IPS DF 4.7 (cell line): ENCODE results near the gene FBXW12.
"Not testable (repeated sequence)": the region's sequence is repeated elsewhere in the genome, so short reads cannot be mapped to it uniquely, and the experiment has no call there.

Experiments
- DNase-seq: peaks from one replicate; pipeline ENCODE4 v3.0.0-alpha.2; 2013; ENCODE audit warnings: low spot score; ENCODE audit errors: extremely low read depth

FBXW12 gene

GRCh38 chr3:48372377-48372770 is 355 bp downstream of the FBXW12 start:
- DNase-seq = no peak

GRCh38 chr3:48372862-48373435 is 930 bp downstream of the FBXW12 start:
- DNase-seq = no peak

GRCh38 chr3:48387634-48388033 is 15.6 kb downstream of the FBXW12 start:
- no peak for DNase-seq

GRCh38 chr3:48388966-48389365 is 16.9 kb downstream of the FBXW12 start:
- no peak for DNase-seq

- no peak for DNase-seq
These were observed 22.4 kb downstream of the FBXW12 start for GRCh38 chr3:48394391-48394790.

GRCh38 chr3:48395714-48396113 is 23.7 kb downstream of the FBXW12 start:
- no peak for DNase-seq

GRCh38 chr3:48397767-48398681 is 26.0 kb downstream of the FBXW12 start:
- DNase-seq = no peak

GRCh38 chr3:48398701-48399386 is 26.8 kb downstream of the FBXW12 start:
- no peak for DNase-seq

GRCh38 chr3:48399387-48400172 is 27.6 kb downstream of the FBXW12 start:
- DNase-seq = no peak

GRCh38 chr3:48400824-48401433 is 28.9 kb downstream of the FBXW12 start:
- DNase-seq = peak; percentile 41

- DNase-seq = not testable (repeated sequence)
These were observed 29.4 kb downstream of the FBXW12 start for GRCh38 chr3:48401434-48401901.

- DNase-seq = no peak
These were observed 30.3 kb downstream of the FBXW12 start for GRCh38 chr3:48402281-48402732.

GRCh38 chr3:48402907-48403306 is 30.9 kb downstream of the FBXW12 start:
- no peak for DNase-seq

- DNase-seq = no peak
These were observed 31.8 kb downstream of the FBXW12 start for GRCh38 chr3:48403533-48404439.

- DNase-seq = no peak
These were observed 32.7 kb downstream of the FBXW12 start for GRCh38 chr3:48404440-48405342.

GRCh38 chr3:48405343-48405881 is 33.4 kb downstream of the FBXW12 start:
- DNase-seq = no peak

GRCh38 chr3:48405971-48406370 is 34.0 kb downstream of the FBXW12 start:
- DNase-seq = no peak
